HG03565 (cell line): ENCODE results near the gene EARS2.
"Not testable (repeated sequence)": the region's sequence is repeated elsewhere in the genome, so short reads cannot be mapped to it uniquely, and the experiment has no call there.

Experiments used
- ATAC-seq: cut with Tn5 transposase; IDR thresholded peaks from one replicate; pipeline ENCODE4 v1.9.1; 2021; ENCODE audit warnings: mild to moderate bottlenecking, moderate library complexity; ENCODE audit not compliant: unreplicated experiment

EARS2 gene

DNA sequence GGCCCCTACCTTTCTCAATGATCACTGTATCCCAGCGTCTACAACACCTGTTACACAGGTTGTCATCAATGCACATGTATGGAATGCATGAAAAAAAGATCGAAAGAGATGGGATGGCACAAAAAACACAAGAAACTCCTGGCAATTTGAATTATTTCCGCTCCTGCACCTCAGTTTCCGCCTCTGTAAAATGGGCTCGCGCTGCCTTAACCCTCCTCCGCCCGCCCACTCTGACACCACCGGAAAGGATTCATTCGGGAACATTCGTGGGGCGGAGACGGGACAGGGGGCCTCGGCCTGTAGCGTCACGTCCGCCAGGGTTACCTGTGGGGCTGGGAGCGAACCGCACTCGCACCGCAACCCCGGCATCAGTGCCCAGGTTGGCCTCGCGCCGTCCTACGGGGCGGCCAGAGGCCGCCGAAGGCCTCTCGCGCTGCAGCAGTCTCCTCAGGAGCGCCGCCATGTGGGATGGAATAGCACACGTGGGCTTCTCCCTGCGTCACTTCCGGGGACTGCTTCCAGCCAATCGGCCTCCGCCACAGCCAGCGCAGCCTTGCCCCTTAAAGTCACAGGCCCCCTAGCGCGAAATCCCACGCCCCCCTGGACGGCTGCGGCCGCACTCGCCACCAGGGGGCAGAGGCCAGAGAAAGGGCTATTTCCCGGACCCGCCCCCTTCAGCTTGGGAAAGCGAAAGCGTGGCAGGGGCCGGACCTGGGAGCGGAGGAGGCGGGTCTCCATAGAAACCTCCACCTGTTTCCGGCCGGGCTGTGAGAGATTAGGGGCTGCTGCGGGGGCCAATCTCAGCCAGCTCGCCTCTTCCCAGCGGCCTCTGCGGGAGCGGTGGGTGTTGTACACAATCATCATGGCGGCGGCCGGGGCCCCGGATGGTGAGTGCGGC is at the start of gene EARS2, which contains the start of gene UBFD1:
Gene EARS2, minus strand, starts transcription at position 470 of the 898 bp plus-strand sequence. Its CDS starts 7 bp downstream, at position 463.
Gene UBFD1, plus strand, starts transcription at position 847 of the 898 bp plus-strand sequence. Its CDS starts 16 bp downstream, at position 863.
- peak; percentile 78 for ATAC-seq

DNA sequence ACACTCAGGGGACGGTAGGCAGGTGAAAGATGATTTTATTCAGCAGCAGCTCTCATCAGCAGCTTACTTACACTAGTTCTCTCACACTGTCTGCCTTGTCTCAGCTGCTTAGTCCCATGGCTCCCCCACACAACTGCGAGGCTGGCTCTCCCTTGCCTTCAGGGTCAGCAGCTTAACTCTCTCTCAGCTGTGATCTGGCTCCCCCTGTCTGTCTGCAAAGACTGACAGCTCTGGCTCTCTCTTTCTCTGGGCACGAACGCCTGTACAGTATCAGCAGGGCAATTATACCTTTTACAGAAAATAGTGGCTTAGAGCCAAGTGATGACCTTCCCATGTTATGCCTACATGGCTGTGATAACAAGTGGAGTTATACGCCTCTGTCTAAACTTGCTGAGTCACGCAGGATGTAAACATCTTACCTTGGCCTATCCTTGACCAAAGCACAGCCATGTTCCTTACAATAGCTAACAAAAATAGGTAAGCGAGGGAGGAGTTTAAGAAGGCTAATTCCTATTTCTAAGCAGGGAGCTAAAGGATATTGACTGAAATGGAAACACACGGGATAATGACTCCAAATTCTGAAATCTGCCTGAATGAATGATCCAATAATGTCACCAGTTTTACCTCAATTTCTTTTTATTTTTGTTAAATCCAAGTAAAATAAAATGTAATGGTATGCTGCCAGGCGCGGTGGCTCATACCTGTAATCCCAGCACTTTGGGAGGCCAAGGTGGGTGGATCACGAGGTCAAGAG is 40.0 kb upstream of the EARS2 start:
- ATAC-seq, result no peak

DNA sequence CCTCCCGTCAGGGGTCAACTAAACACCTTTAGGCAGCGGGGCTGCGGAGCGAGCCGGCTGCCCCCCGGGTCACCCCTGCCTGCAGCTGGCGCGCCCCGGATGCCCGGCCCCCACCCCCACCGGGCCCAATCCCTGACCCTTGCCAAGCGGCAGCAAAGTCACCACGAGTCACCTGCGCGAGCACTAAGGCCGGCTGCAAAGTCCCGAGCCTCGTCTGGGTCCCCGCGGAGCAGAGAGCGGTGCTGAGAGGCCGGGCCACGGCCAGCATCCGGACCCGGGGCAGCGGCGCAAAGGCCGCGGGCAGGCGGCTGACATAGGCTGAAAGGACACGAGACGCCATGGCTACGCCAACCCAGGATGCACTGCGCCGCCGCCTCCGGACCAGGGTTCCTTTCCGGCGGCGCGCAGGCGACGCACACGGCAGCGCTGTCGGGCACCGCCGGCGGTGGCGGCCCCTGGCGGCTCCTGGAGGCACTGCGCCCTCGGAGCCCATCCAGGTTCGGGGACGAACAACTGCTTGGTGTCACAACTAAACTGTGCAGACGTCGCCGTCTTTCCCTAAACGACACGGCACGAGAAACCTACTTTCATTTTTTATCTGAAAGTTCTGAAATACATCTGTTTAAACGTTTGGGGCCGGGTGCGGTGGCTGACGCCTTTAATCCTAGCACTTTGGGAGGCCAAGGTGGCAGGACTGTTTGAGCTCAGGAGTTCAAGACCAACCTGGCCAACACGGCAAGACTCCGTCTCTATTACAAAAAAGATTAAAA is 39.0 kb upstream of the EARS2 start, which contains the start of gene NDUFAB1:
Gene NDUFAB1, minus strand, starts transcription at position 366 of the 770 bp plus-strand sequence. Its CDS starts 26 bp downstream, at position 340.
- ATAC-seq, result peak; percentile 89

DNA sequence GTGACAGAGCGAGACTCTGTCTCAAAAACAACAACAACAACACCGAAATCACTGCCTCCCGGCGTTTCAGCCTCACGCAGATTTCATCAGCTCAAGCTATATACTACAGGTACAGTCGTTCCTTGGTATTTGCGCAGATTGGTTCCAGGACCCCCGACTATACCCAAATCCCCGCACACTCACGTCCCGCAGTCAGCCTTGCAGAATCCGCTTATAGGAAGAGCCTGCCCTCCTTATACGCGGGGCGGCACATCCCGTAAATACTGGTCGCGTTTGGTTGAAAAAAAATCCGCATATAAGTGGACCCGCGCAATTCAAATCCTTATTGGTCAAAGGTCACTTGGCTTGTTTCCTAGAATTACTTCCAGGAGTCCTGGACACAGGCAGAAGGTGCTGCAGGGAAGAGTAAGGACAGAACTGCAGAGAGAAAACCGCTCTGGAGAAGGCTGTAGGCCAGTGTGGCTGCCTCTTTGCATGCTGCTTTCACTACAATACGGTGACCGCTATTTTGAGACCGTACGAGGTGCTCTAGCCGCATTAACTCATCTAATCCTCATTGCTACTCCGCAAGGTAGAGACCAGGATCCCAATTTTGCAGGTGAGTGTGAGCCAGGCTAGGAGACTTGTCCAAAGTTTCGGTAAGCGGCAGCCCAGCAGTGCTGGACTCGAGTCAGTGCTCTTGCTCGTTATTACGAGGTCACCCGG is 38.2 kb upstream of the EARS2 start:
- peak; percentile 3 for ATAC-seq

DNA sequence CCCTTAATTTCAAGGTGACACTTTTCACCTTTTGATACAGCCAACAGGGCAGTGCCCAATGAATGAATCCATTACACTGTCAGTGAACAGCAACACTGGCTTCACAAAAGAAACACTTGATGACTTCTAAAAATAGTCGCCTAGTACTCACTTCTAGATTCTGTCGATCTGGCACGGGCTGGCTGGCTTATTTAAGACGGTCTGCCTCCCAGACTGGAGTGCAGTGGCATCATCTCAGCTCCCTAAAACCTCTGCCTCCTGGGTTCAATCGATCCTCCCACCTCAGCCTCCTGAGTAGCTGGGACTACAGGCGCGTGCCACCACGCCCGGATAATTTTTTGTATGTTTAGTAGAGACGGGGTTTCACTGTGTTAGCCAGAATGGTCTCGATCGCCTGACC is 37.0 kb upstream of the EARS2 start:
- no peak for ATAC-seq

DNA sequence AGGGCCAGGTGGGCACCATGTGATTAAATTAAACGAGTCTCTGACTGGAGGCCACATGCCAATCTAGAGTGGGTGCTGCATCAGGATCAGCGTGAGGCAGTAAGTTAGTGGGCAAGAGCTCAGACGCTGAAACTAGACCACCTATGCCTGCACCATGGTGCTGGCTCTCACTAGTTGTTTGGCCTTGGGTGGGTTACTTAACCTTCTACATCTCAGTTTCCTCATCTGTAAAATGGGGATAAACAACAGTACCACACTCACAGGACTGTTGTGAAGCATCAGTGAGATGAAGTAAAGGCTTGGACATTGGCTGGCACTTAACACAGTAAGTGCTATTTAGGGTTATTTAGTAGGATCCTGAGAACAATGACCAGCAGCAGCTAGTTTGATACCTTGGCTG is 33.0 kb upstream of the EARS2 start:
- no peak for ATAC-seq

DNA sequence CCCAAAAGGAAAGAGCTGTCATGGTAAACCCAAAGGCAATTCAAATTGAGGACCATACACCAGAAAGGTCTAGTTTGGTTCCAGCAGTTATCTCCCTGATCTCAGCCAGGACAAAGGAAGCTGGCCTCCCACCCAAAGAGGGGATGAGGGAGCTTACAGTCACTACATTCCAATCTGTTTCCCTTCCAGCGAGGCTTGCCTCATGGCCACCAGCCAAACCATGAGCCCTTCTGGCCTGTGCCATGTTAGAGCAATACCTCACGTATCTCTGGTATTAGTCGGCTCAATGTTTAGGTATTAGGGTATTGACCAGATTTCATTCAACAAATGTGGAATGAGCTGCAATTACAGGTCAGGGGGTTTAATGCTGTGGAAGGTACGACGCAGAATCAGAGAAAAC is 30.6 kb upstream of the EARS2 start:
- ATAC-seq, result no peak

DNA sequence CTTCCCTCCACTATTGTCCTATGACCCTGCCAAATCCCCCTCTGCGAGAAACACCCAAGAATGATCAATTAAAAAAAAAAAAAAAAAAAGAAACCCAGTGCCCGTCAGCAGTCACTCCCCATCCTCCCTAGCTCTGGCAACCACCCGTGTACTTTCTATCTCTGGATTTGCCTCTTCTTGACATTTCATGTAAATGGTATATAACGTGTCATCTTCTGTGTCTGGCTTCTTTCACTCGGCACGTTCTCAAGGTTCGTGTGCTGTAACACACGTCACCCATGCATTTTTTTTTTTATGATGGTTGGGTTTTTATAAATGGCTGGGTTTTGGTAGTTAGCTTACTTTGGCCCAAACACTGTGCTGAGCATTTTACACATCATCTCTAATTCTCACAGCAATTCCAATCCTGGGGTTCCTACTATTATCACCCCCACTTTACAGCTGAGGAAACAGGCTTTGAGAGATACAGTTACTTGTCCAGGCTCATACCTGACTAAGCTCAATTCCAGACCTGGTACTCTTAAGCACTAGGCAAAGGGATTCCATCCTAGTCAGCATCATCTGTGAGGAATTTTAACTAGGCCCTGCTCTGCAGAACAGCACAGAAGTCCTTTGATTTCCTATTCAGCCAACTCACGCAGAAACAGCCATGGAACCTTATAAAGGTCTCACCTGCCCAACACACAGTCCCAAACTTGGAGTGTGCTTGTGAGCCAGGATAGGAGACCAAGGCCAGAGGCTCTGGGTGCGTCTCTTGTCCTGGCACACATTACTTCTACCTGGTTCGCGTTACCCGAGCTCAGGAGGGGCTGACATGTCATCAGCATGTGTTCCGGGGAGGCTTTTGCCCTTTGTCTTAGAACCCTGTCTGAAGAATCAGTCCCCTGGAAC is 27.3 kb upstream of the EARS2 start:
- ATAC-seq, result no peak

DNA sequence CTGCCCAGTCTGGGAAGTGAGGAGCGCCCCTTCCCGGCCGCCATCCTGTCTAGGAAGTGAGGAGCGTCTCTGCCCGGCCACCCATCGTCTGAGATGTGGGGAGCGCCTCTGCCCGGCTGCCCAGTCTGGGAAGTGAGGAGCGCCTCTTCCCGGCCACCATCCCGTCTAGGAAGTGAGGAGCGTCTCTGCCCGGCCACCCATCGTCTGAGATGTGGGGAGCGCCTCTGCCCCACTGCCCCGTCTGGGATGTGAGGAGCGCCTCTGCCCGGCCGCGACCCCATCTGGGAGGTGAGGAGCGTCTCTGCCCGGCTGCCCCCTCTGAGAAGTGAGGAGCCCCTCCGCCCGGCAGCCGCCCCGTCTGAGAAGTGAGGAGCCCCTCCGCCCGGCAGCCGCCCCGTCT is 26.1 kb upstream of the EARS2 start:
- not testable (repeated sequence) for ATAC-seq

DNA sequence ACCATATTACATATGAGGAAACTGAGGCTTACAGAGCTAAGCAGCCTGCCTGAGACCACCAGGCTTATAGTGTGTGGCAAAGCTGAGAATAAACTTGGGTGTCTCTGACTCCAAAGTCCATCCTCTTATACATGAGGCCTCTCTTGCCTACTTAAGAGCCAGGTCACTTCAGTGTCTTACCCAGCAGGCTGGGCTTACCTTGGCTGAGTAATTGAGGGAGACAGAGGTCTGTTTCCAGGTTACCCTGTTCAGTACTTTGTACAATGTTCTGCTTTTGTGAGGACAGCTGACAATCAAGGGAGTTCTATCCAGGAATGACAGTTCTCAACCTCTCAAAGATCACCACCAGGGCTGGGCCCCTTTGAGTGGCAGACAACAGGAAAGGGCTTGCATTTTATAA is 24.6 kb upstream of the EARS2 start:
- no peak for ATAC-seq

DNA sequence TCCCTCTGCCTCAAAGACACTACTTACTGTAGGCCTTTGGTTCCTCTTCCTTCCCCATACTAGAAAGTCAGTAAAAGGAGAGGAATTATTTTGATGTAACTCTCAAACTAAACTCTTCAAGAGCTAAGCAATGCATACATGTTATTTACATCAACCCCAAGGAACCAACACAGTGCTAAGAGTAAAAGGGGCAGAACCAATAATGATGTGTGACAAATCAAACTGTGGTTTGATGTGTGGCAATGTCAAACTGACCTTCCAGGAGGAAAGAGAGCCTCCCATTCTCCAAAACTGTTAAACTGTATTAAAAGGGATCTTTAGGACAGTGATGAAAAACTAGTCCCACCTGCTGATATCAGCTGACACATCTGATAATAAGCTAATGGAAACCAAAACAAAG is 23.2 kb upstream of the EARS2 start:
- no peak for ATAC-seq

DNA sequence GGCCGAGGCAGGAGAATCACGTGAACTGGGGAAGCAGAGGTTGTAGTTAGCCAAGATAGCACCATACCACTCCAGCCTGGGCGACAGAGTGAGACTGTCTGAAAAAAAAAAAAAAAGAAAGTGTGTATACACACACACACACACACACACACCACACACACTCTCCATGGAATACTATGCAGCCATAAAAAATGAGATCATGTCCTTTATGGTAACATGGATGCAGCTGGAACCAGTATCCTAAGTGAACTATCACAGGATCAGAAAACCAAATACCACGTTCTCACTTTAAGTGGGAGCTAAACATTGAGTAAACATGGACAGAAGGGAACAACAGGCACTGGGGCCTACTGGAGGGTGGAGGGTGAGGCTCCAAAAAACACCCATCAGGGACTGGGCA is 22.2 kb upstream of the EARS2 start:
- ATAC-seq, result no peak

DNA sequence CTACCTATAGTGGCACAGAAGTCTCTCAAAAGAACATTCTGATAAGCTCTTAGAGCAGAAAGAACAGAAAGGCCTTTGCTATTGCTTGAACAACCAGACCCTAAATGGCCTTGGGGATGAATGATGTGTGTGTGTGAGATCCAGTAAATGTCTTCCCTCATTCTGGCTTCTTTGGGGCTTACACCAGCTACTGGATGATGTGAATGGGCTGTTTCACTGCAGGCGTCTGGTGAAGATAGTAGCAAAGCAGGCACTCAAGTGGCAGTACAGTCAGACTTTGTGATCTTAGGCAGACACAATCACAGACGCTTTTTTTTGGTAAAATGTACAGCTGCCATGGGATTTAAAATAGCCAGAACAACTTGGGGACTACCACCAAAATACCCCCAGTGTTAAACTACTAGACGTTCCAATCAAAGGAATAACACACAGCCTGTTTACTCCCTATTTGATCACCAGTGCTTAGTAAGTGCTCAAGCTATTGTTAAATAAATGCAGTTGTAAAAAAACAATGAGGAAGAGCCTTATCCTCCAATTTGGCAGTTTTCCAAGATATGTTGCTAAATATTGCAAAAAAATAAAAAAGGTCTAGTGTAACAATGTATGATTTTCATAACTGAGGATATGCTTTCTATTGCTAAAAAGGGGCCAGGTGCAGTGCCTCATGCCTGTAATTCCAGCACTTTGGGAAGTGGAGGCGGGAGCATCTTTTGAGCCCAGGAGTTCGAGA is 21.1 kb upstream of the EARS2 start:
- ATAC-seq, result no peak

DNA sequence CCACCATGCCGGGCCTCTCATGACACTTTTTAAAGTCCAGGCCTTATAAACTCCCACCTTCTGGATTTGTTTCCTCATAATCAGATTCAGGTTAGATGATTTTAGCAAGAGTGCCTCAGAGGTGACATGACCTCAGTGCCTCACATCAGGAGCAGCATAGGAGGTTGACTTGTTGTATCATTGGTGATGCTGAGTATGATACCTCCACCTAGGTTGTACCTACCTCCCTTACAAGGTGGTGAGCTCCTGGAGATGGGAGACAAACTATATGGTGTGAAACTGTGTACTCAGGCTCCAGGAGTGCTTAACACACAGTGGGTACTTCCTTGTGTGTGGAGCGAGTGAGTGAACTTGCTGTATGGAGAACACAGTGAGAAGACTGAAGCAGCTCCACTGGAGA is 20.3 kb upstream of the EARS2 start:
- ATAC-seq, result no peak

DNA sequence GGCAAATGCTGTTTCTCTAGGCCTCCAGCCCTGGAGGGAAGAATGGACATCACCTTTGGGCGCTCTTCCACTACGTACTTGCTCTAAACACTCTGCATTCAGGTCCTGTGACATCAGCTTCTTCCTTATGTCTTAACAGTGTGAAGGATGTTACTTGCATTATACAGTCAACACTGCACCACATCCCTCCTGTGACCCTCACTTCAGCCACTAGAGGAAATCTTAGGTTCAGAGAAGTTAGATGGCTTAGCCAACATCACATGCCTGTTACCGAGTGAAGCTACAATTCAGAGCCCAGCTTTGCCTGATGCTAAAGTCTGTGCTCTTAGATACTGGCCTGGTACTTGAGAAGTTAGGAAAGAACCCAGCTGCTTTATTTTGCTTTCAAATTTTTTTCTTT is 18.7 kb upstream of the EARS2 start:
- ATAC-seq, result no peak

DNA sequence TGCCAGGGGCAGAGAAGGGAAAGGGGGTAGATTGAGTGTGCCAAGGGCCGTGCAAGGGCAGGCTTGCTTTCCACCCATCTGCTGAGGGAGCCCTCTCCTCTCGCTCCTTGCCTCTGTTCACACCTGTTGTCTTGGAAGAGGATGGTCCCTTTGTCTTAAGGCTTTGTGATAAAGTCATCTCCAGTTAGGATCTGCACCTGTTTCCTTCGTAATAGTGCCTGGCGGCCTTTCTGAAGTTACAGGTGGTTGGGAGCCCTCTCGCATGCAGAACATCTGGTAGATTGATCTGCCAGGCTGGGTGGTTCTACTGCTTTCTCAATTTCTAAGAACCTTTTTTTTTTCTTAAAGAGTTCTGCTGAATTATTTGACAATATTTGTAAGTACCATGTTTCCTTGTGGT is 16.7 kb upstream of the EARS2 start:
- ATAC-seq, result no peak

DNA sequence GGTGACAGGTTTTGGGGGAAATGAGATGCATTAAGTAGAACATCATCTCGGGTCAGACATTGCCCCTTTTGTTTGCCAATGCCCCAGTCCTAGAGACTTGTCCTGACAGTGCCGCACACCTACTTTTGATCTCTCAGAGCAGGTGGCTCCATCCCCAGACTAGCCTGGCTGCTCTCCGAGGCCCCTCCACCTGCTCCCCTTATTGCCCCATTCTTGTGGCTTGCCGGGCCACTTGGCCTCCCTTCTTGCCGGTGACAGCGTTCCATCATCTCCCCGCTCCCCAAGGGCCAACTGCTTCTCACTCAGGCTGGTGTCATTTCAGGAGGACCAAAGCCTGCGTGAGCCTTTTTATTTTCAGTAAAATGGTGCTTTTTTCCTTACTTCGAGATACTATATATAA is 15.2 kb upstream of the EARS2 start:
- ATAC-seq, result no peak

DNA sequence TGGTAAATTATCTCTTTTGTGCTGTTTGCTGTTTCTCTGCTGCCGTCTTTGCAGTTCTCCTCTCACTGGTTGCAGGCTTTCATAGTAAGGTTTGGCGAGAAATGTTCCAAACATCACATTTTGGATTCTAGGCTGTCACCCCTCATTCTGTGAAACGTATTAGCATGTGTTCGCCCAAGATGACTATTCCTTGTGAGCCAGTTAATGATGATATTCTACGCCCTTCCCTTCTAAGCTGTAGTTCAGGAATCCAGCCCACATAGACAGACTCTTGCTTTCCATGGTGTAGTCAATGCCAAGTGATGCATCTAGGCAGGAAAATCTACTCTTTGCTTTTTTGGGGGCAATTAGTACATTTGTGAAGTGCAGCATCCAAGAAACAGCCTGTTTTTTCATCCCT is 14.7 kb upstream of the EARS2 start:
- ATAC-seq, result no peak
